Gastroesophageal sphincter (tissue), 3 donors: ENCODE measurements around the gene PRKAG2.

Source experiments
- CTCF ChIP-seq, 4 experiments: fragments of 200-600 bp in 2 of 4; fragments of 450-650 bp in 2 of 4; sonication (generic) in 1 of 4; IDR thresholded peaks; one replicate each; pipeline ENCODE4 v1.5.1; 2017 to 2019; ENCODE audit warnings: antibody characterized with exemption in 4 of 4, mild to moderate bottlenecking in 2 of 4, moderate library complexity in 2 of 4
- EP300 ChIP-seq: sonication (generic); formaldehyde crosslinking; IDR thresholded peaks from one replicate; pipeline ENCODE4 v1.6.1; 2017; ENCODE audit warnings: antibody characterized with exemption, mild to moderate bottlenecking
- POLR2A ChIP-seq, 2 donors: fragments of 450-650 bp; IDR thresholded peaks; one replicate each; pipeline ENCODE4 v1.6.1; 2017; ENCODE audit warnings: antibody characterized with exemption in 2 of 2, mild to moderate bottlenecking in 2 of 2, moderate library complexity in 1 of 2

DNA sequence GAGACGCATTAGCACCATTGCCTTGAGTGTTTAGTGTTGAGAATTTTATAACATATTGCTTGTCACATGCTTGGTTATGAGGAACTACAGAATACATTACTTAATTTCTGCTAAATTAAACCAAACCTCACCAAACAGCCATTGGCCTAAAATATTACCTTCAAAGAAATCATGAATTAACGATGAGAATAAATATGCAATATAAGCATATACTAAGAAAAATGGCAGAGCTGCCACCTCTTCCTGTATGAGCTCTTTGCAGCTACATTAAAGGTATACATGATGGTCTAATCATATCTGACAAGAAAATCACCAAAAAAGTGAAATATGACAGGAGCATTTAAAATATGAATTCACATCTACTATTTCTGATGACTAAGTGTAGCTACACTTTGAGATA, 352.1 kb downstream of the PRKAG2 start:
- TF ChIP-seq CTCF (IDR thresholded peaks at IDR 0.05), result no peak
- no peak for TF ChIP-seq POLR2A (IDR thresholded peaks at IDR 0.05)
- no peak for TF ChIP-seq EP300
